HG02981 (cell line): ENCODE results near the gene HACL1.
"Not testable (repeated sequence)": the region's sequence is repeated elsewhere in the genome, so short reads cannot be mapped to it uniquely, and the experiment has no call there.

ENCODE experiments used
- ATAC-seq: cut with Tn5 transposase; IDR thresholded peaks from one replicate; pipeline ENCODE4 v1.9.1; 2021; ENCODE audit warnings: mild to moderate bottlenecking, moderate library complexity; ENCODE audit not compliant: unreplicated experiment

Gene HACL1

GRCh38 chr3:15585111-15585845 lies 16.1 kb downstream of the HACL1 start:
- no peak for ATAC-seq

GRCh38 chr3:15581471-15582394 lies 19.6 kb downstream of the HACL1 start:
- ATAC-seq: no peak

DNA sequence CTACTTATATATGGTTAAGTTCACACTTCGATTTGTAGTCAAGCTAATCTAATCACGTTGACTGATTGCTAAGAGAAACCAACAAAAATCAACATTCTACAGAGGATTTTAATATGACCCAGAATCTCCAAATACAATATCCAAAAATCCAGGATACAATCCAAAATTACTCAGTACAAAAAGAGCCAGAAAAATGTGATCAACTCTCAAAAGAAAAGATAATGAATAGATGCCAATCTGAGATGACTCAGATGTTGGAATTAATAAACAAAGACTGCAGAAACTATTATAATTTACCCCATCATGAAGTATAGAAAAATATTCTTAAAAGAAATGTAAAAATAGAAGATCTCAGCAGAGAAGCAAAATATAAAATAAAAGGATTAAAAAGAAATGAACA lies 22.3 kb downstream of the HACL1 start:
- ATAC-seq: no peak

DNA sequence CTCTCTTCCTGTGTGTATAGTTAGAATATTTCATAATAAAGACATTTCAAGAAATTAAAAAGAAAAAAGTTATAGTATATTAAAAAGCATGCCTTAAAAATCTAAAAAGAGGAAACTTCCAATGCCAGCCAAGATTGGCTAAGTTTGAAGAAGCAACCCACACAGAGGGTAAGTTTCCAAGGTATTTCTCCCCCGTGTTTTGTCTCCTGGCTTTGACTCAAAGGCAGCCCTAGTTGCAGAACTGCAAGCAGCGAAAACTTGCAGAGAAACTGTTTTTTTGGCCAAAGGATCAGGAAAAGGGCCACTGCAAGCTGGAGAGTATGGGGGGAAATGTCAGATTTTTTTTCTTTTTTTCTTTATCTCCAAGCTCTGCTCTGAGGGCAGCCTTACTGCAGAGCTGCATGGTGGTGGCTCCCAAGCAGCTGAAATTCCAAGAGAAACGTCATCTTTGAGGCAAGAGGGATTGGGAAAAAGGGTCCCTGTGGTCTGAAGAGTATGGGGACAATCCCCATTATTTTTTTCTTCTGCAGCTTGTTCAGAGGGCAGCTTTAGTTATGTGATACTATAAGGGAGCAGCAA lies 23.0 kb downstream of the HACL1 start:
- ATAC-seq: no peak

DNA sequence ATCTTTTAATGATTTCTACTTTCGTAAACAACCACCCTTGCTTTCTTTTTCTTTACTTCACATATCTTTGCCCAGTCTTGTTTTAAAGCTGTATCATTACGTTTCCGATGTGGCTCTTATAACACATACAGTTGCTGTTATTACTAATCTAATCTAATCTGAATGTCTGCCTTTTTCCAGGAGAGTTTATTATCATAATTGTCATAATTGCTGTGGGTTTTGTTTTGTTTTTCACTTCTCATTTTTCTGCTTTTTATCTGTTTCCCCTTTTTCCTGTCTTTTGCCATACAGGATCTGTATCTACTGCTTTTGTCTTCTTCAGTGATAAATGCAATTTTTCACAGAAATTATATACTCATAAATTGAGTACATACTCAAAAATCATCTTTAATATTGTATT lies 24.9 kb downstream of the HACL1 start:
- no peak for ATAC-seq

DNA sequence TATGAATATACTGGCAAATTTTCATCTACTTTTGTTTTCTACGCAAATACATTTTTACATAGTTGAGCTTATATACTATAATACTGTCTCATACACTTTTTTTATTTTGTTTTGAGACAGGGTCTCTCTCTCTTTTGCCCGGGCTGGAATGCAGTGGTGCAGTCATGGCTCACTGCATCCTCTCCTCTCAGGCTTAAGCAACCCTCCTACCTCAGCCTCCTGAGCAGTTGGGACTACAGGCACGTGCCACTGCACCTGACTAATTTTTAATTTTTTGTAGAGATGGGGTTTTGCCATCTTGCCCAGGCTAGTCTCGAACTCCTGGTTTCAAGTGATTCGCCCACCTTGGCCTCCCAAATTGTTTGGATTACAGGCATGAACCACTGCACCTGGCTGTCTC lies 25.9 kb downstream of the HACL1 start:
- ATAC-seq: no peak

GRCh38 chr3:15572138-15572537 lies 29.2 kb downstream of the HACL1 start:
- no peak for ATAC-seq

DNA sequence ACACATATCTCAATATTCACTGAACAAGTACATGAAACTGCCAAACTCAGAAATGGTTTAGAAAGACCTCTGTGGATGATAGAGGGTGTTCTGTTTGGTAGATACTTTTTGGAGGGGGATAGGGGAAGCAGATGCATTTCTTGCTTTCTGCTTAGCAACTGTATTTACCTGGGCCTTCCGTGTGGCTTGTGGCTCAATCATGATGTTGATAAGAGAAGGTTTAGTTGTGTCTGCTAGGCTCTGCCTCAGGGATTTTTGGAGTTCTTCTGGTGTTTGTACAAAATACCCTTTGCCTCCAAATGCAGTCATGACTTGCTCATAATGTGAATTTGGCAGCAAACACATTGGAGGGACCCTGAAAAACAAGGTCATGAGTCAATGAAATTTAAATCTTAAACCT lies 38.2 kb downstream of the HACL1 start:
- ATAC-seq: no peak

DNA sequence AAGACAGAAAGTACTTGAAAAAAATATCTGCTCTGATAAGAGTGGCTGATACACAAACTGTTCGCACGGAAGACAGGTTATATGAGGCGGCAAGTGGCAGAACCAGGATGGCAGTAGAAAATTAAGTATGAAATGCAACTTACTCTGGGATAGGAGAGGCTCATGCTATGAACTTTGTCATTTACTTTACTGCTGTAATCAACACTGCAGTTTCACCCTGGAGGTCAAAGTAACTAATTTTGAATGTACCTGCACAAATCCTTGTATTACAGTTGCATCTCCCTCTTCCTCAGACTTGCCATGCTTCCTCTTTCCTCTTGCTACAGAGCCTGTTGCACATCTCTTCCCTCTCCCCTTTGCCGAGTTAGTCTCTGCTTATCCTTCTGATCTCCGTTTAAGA lies 38.8 kb downstream of the HACL1 start:
- ATAC-seq: no peak

DNA sequence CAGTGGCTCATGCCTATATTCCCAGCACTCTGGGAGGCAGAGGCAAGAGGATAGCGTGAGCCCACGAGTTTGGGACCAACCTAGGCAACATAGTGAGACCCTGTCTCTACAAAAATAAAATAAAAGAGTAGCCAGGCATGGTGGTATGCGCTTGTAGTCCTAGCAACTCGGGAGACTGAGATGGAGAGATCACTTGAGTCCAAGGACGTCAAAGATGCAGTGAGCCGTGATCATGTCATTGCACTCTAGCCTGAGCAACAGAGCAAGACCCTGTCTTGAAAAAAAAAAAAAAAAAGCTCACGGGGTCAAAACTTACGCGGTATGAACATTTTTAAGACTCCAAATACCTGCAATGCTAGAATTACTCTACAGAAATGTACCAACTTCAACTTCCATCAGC lies 42.8 kb downstream of the HACL1 start:
- no peak for ATAC-seq

DNA sequence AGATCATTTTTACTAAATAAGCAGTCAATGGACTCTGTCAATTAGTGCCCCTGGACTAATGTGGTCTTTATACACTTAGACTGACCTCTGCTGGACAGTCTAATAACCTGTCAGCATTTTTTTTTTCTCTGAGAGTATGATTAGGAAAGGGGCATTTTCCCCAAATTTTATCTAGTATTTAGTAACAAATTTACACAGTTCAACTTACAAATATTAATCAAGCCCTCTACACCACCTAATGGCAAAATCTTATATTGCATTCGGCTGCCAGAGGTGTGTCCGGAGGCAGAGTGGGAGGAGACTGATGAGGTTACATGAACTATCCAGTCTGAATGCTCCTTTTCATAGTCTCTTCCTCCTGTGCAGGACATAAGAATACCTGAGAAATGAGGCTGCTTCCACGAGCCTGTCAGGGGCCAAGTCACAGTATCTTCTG lies 43.8 kb downstream of the HACL1 start:
- ATAC-seq: peak; percentile 52

- ATAC-seq: peak; percentile 84
Measured at GRCh38 chr3:15556512-15556911, 44.9 kb downstream of the HACL1 start.

- ATAC-seq: no peak
Measured at GRCh38 chr3:15553749-15554148, 47.6 kb downstream of the HACL1 start.

- ATAC-seq: no peak
Measured at GRCh38 chr3:15551902-15552301, 49.5 kb downstream of the HACL1 start.

GRCh38 chr3:15549846-15550245 lies 51.5 kb downstream of the HACL1 start:
- ATAC-seq: no peak

GRCh38 chr3:15542614-15543013 lies 58.8 kb downstream of the HACL1 start:
- no peak for ATAC-seq

DNA sequence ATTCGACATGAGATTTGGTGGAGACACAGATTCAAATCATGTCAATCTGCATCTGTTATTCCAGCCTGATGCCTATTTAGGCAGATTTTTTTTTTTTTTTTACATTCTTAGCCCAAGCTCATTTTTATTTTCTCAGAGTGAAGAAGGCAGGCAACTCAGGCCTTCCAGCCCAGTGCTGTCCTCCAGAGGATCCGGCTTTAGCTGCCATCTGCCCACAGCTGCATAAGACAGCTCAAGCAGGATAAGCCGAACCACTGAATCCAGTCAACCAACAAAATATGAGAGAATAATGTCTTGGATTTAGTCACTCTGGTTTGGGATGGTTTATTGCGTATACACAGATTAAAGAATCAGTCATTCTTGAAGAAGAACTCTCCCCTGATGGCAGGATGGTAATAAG lies 60.0 kb downstream of the HACL1 start:
- no peak for ATAC-seq

GRCh38 chr3:15539066-15539465 lies 62.3 kb downstream of the HACL1 start:
- no peak for ATAC-seq

DNA sequence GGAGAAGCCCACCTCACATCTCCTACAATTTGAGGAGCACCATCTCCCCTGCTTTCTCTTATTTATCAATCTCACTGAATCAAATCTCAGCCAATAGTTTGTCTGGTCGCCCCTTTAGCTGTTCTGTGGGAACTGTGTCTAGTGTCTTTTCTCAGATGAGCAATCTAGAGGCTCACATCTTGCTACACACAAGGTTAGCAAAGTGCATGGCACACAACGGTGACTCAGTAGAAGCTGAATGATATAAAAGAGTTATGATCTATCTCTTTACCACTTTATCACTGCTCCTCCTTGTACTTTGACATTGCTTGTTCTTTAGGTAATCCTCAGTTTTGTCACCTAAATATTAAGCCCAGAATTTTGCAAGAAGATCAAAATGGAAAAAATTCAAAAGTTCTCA lies 63.0 kb downstream of the HACL1 start:
- no peak for ATAC-seq

DNA sequence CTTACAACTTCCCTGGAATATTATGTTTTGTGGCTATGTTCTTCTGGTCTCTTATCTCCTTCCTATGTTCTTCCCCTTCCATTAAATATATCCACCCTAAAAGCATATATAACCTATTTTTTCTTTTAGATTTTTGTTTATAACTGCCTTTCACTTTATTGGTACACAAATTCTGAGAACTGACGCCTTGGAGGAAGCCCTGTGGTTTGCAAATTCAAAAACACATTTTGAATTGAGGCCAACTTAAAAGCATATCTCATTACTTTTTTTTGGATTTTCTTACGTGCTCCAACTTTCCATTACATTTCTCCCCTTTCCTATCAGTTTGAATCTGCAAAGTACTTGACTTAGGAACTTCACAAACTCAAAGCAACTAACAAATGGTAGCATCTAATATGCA lies 64.5 kb downstream of the HACL1 start:
- ATAC-seq: no peak

DNA sequence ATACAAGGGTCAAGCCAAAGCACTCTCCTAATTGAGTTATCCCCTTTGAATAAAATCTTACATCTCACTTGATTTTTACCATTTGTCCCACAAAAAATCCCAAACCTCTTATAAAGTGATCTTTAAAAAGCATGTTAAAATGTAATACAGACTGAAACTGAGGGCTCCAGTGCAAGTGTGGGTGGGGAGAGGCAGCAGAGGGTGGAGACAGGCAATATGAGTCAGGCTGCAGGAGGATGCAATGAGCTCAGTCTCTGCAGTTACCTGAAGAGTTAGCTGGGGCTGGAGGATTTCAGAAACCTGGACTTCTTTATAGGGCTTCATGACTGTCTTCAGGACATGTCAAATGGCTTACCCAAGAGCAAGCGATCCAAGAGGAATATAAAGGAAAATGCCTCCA lies 65.6 kb downstream of the HACL1 start:
- no peak for ATAC-seq

DNA sequence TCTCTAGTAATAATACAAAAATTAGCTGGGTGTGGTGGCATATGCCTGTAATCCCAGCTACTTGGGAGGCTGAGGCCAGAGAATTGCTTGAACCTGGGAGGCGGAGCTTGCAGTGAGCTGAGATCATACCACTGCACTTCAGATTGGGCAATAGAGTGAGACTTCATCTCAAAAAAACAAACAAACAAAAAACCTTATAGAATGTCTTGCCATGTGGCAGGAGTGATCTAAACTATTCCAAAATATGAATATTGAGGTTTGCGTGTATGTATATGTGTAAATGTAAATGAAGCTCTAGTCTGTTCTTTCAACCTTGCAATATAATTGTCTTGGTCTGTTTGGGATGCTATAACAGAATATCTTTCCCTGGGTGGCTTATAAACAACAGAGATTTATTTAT lies 68.8 kb downstream of the HACL1 start:
- not testable (repeated sequence) for ATAC-seq
